Neural cell (in vitro differentiated cells): Measurements from ENCODE around the gene FRK.

Experiments used
- EP300 ChIP-seq: fragments of 450-650 bp; conservative IDR thresholded peaks from 2 replicates; pipeline ENCODE4 v1.6.1; 2014; ENCODE audit warnings: antibody characterized with exemption, mild to moderate bottlenecking, moderate library complexity; ENCODE audit not compliant: poor library complexity, severe bottlenecking
- EZH2 ChIP-seq: fragments of 200-600, 300-800 bp; shearing (Covaris generic), sonication (generic); IDR thresholded peaks from 2 replicates; pipeline ENCODE4 v1.6.1; 2014; ENCODE audit warnings: antibody characterized with exemption, low read length, borderline replicate concordance, mild to moderate bottlenecking; ENCODE audit not compliant: insufficient read depth, poor library complexity, severe bottlenecking
- POLR2AphosphoS5 ChIP-seq: IDR thresholded peaks from 2 replicates; pipeline ENCODE4 v1.6.1; 2012
- REST ChIP-seq: IDR thresholded peaks from 2 replicates; pipeline ENCODE4 v1.6.1; 2012; ENCODE audit warnings: borderline replicate concordance
- TAF1 ChIP-seq: IDR thresholded peaks from 2 replicates; pipeline ENCODE4 v1.6.1; 2012; ENCODE audit warnings: low read depth
- TF ChIP-seq, protein P1 (sequence below): fragments of 450-650 bp; IDR thresholded peaks from 2 replicates; pipeline ENCODE4 v1.5.1; 2014; ENCODE audit warnings: antibody characterized with exemption, mild to moderate bottlenecking, moderate library complexity; ENCODE audit not compliant: poor library complexity, severe bottlenecking

DNA sequence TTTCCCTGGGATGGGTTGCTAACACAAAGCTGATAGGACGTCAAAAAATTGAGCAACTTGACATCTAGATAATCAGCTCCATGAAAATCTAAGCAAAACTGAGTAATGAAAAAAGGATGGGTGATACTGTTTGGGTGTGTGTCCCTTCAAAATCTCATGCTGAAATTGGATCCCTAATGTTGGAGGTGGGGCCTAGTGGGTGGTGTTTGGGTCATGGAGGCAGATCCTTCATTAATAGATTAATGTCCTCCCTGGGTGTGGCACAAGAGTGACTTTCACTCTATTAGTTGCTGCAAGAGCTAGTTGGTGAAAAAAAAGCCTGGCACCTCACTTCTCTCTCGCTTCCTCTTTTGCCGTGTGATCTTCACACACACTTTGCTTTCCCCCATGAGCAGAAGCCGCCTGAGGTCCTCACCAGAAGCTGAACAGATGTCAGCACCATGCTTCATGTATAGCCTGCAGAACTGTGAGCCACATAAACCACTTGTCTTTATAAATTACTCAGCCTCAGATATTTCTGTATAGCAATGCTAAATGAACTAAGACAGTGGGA lies 160.9 kb downstream of the FRK start:
- TF ChIP-seq, protein P1, sequence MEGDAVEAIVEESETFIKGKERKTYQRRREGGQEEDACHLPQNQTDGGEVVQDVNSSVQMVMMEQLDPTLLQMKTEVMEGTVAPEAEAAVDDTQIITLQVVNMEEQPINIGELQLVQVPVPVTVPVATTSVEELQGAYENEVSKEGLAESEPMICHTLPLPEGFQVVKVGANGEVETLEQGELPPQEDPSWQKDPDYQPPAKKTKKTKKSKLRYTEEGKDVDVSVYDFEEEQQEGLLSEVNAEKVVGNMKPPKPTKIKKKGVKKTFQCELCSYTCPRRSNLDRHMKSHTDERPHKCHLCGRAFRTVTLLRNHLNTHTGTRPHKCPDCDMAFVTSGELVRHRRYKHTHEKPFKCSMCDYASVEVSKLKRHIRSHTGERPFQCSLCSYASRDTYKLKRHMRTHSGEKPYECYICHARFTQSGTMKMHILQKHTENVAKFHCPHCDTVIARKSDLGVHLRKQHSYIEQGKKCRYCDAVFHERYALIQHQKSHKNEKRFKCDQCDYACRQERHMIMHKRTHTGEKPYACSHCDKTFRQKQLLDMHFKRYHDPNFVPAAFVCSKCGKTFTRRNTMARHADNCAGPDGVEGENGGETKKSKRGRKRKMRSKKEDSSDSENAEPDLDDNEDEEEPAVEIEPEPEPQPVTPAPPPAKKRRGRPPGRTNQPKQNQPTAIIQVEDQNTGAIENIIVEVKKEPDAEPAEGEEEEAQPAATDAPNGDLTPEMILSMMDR = no peak
- no peak for TF ChIP-seq EZH2
- no peak for TF ChIP-seq TAF1
- no peak for TF ChIP-seq POLR2AphosphoS5
- TF ChIP-seq EP300 = no peak
- TF ChIP-seq REST = no peak
